Brain microvascular endothelial cell (primary cell): ENCODE data around the gene ADGRD2.

Source experiments
- DNase-seq: peaks from one replicate; pipeline ENCODE4 v3.0.0-alpha.2; 2020
- H3K27ac ChIP-seq: fragments of 250-450 bp; sonication (Bioruptor Pico); 2 replicates; pipeline ENCODE4 v1.5.1; 2020; ENCODE audit warnings: mild to moderate bottlenecking, moderate library complexity
- H3K27me3 ChIP-seq: fragments of 250-450 bp; sonication (Bioruptor Pico); replicated peaks from 2 replicates; pipeline ENCODE4 v1.5.1; 2020; ENCODE audit warnings: mild to moderate bottlenecking
- H3K36me3 ChIP-seq: fragments of 250-450 bp; sonication (Bioruptor Pico); replicated peaks from 2 replicates; pipeline ENCODE4 v1.5.1; 2020; ENCODE audit warnings: mild to moderate bottlenecking
- H3K4me3 ChIP-seq: 2 replicates; pipeline ENCODE4 v1.5.1; 2011; ENCODE audit warnings: low read depth, mild to moderate bottlenecking, control low read depth, low read length, moderate library complexity
- in situ Hi-C: cut with HindIII; loops from 2 replicates; pipeline ENCODE4 v1.10.0; 2017; ENCODE audit warnings: low sequenced_read_pairs, low pct_ligation_motif_present
- TF ChIP-seq, protein P1 (sequence below): IDR thresholded peaks from 2 replicates; pipeline ENCODE4 v1.5.1; 2011; ENCODE audit warnings: low read depth, mild to moderate bottlenecking, moderate library complexity, low read length, control low read depth, inconsistent platforms; ENCODE audit errors: missing control alignments

Gene ADGRD2

DNA sequence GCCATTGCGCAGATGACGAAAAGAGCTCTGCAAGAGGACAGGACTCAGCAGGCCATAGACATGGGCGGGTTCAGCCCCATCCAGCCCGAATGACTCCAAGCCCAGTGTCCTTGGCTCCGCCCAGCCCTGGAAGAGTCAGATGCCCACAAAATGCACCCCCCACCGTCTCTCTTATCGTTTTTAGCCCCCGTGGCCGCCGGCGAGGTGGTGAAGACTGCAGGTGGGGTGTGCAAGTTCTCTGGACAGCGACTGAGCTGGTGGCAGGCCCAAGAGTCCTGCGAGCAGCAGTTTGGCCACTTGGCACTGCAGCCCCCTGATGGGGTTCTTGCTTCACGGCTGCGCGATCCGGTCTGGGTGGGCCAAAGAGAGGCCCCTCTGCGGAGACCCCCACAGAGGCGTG is 2.1 kb downstream of the ADGRD2 start:
- no peak for DNase-seq
- Histone ChIP-seq H3K27me3 (peaks cover 32% of the 10 kb centered on the region), H3K27ac (no peak overlapping the region), H3K4me3 (no peak overlapping the region), H3K36me3 (no peaks in the 10 kb centered on the region)
- TF ChIP-seq, protein P1, sequence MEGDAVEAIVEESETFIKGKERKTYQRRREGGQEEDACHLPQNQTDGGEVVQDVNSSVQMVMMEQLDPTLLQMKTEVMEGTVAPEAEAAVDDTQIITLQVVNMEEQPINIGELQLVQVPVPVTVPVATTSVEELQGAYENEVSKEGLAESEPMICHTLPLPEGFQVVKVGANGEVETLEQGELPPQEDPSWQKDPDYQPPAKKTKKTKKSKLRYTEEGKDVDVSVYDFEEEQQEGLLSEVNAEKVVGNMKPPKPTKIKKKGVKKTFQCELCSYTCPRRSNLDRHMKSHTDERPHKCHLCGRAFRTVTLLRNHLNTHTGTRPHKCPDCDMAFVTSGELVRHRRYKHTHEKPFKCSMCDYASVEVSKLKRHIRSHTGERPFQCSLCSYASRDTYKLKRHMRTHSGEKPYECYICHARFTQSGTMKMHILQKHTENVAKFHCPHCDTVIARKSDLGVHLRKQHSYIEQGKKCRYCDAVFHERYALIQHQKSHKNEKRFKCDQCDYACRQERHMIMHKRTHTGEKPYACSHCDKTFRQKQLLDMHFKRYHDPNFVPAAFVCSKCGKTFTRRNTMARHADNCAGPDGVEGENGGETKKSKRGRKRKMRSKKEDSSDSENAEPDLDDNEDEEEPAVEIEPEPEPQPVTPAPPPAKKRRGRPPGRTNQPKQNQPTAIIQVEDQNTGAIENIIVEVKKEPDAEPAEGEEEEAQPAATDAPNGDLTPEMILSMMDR = no peak
- in situ Hi-C loops = no loop called here

DNA sequence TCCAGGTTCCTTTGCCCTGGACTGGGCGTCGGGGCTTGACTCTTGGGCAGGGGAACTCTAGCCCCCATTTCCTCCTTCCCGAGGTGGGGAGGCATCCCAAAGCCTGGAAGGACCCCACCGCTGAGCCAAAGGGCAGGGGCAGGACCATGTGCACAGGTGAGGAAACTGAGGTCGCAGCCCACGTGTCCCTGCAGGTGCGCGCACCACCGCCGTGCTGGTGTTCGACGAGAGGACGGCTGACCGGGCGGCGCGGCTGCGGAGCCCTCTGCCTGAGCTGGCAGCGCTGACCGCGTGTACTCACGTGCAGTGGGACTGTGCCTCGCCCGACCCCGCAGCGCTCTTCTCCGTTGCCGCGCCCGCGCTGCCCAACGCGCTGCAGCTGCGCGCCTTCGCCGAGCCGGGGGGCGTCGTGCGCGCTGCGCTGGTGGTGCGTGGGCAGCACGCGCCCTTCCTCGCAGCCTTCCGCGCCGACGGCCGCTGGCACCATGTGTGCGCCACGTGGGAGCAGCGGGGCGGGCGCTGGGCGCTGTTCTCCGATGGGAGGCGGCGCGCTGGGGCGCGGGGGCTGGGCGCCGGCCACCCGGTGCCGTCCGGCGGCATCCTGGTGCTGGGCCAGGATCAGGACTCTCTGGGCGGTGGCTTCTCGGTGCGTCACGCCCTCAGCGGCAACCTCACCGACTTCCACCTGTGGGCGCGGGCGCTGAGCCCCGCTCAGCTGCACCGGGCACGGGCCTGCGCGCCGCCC is 2.8 kb downstream of the ADGRD2 start:
- in situ Hi-C loops = no loop called here
- H3K27ac ChIP-seq = no peak overlapping the region
- no peaks in the 10 kb centered on the region for H3K36me3 ChIP-seq
- TF ChIP-seq, protein P1 = no peak
- H3K27me3 ChIP-seq = peaks cover 32% of the 10 kb centered on the region
- DNase-seq = no peak
- no peak overlapping the region for H3K4me3 ChIP-seq

DNA sequence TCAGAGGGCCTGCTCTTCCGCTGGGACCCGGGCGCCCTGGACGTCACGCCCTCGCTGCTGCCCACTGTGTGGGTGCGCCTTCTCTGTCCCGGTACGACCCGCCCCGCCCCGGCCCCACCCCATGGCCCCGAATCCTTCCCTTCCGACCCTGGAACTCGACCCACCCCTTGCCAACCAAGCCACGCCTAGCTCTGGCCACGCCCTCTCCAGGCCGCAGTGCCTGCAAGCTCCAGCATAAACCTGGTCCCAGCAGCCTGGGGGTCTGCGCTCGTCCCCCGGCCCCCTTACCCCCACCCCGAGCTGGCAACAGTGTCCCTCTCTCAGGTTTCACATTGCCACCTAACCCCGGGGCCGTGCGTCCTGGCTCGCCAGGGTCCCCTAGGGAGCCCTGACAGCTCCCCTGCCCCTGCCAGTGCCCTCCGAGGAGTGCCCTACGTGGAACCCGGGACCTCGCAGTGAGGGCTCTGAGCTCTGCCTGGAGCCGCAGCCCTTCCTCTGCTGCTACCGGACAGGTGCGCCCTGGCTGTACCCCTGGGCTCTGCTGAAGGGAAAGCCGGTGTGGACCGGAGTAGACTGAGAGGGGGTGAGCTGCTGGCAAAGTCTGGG is 3.4 kb downstream of the ADGRD2 start:
- Histone ChIP-seq H3K4me3 (no peak overlapping the region), H3K27me3 (peaks cover 32% of the 10 kb centered on the region), H3K27ac (no peak overlapping the region), H3K36me3 (no peaks in the 10 kb centered on the region)
- no peak for DNase-seq
- TF ChIP-seq, protein P1 = no peak
- in situ Hi-C loops = no loop called here

DNA sequence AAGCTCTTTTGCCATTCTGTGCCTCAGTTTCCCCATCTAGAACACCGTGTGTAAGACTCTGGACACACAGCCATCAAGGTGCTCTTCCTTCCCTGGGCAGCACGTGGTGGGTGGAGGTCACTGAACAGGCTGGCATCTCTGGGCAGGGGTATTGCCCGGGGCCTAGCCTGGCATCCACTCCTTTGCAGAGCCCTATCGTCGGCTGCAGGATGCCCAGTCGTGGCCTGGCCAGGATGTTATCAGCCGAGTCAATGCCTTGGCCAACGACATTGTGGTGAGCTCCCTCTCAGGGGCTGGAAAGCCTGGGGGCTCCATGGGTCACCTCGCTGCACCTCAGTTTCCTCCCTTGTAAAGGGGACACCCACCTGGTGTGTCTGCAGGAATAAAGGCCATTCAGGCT is 4.0 kb downstream of the ADGRD2 start:
- TF ChIP-seq, protein P1 = no peak
- DNase-seq = no peak
- peaks cover 32% of the 10 kb centered on the region for H3K27me3 ChIP-seq
- no peak overlapping the region for H3K27ac ChIP-seq
- in situ Hi-C loops = no loop called here
- no peaks in the 10 kb centered on the region for H3K36me3 ChIP-seq
- H3K4me3 ChIP-seq = no peak overlapping the region

GRCh38 chr9:124454791-124455443 is 4.7 kb downstream of the ADGRD2 start:
- TF ChIP-seq, protein P1 = no peak
- Histone ChIP-seq H3K4me3 (no peak overlapping the region), H3K27ac (no peak overlapping the region), H3K36me3 (no peaks in the 10 kb centered on the region), H3K27me3 (peaks cover 32% of the 10 kb centered on the region)
- in situ Hi-C loops = no loop called here
- DNase-seq = no peak
